GM21825 (cell line): ENCODE results near the gene PLAGL2.
"Not testable (repeated sequence)": the region's sequence is repeated elsewhere in the genome, so short reads cannot be mapped to it uniquely, and the experiment has no call there.

Source experiments
- ATAC-seq: cut with Tn5 transposase; IDR thresholded peaks from one replicate; pipeline ENCODE4 v1.9.1; 2021; ENCODE audit warnings: mild to moderate bottlenecking, moderate library complexity; ENCODE audit not compliant: unreplicated experiment

PLAGL2 gene

GRCh38 chr20:32204205-32205109, 3.1 kb downstream of the PLAGL2 start:
- no peak for ATAC-seq

GRCh38 chr20:32203356-32204204, 4.0 kb downstream of the PLAGL2 start:
- ATAC-seq = no peak

DNA sequence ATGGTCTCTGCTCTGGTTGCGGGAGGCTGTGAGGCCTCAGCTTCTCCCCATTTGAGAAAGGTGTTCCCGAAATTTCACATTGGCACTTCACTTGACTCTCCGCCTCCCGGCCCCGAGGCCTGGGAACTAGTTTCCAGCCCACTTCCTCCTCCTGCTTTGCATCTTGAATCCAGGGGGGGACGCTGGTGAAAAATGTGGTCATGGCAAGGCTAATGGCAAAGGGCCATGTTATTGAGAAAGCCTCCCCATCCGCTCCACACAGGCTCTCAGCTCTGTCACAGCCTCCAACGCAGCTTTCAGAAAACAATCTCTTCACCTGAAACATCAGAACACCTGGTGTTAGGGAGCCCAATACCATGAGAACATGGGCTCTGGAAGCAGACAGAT, 5.6 kb downstream of the PLAGL2 start:
- no peak for ATAC-seq

DNA sequence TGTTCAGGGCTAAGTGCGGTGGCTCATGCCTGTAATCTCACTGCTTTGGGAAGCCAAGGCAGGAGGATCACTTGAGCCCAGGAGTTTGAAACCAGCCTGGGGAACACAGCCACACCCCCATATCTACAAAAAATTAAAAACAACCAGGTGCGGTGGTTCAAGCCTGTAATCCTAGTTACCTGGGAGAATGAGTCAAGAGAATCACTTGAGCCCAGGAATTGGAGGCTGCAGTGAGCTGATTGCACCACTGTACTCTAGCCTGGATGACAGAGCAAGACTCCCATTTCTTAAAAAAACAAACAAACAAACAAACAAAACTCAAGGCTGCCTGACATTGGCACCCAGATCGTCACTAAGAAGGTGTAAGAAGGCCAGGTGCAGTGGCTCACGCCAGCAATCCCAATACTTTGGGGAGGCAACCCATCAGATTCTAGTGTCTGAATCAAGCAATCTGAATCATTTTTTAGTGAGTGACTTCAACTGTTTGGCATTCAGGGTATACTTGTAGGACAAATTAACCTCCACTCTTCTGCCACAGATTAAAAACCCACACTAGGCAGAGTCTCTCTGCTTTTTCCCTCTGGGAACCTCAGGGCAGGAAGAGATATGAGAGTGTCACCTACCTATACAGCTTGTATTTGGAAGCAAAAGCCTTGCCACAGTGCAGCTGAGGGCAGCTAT, 6.1 kb downstream of the PLAGL2 start:
- no peak for ATAC-seq

DNA sequence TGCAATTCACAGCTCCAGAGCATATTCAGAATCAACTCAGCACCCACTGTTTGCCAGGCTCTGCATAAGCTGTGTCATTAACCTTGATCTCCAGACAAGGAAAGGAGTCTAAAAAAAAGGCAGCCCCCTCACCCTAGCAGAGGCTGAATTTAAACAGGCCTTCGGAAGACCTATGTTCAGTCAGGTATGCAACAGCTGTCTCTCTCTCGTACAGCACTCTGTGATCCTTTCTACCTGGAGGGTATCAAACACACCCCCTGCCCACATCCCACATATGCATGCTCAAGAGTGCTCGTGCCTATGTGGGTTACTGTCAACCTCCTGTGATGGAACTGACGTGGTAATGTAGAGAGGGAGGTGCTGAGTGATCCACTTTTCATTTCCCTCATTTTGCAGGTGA, 8.5 kb downstream of the PLAGL2 start:
- no peak for ATAC-seq

- ATAC-seq = not testable (repeated sequence)
Observed at GRCh38 chr20:32197136-32197535, 10.4 kb downstream of the PLAGL2 start.

GRCh38 chr20:32196613-32197012, 10.9 kb downstream of the PLAGL2 start:
- ATAC-seq = not testable (repeated sequence)

DNA sequence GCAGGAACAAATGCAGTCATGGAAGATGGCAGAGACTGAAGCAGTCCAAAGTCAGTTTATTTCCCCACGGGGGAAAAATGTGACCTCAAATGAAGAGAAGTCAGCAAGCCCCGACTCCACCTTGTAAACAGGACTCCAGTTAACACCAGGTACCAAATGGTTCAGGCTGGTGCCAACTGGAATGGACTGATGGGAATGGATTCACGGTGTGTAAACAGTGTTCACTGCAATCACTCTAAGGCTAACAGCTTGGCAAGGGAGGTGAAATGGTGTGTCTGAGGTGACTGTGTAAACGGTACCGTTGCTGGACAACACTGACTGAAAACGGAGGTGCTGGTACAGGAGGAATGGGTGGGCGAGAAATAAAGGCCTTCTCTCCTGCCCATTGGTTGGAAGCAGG, 12.0 kb downstream of the PLAGL2 start:
- ATAC-seq = no peak

GRCh38 chr20:32193996-32194395, 13.5 kb downstream of the PLAGL2 start:
- no peak for ATAC-seq

- not testable (repeated sequence) for ATAC-seq
Observed at GRCh38 chr20:32193336-32193735, 14.2 kb downstream of the PLAGL2 start.

DNA sequence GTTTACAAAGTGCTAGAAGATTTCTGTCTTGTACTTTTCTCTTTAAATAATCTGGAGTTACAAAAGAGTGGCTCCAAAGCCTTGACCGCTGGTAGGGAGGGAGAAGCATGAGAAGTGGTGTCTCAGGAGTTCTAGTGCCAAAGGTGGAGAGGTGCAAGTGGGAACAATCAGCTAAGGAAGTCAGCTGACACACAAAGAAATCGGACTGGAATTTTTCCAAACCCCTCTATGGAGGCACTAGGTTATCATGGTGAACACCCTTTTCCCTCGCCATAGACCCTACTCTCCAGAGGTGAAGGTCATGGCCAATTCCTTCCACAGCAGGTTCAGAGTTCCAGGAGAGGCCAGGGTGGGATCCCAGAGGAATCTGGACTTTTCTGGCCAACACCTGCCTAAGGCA, 14.8 kb downstream of the PLAGL2 start:
- ATAC-seq = no peak

DNA sequence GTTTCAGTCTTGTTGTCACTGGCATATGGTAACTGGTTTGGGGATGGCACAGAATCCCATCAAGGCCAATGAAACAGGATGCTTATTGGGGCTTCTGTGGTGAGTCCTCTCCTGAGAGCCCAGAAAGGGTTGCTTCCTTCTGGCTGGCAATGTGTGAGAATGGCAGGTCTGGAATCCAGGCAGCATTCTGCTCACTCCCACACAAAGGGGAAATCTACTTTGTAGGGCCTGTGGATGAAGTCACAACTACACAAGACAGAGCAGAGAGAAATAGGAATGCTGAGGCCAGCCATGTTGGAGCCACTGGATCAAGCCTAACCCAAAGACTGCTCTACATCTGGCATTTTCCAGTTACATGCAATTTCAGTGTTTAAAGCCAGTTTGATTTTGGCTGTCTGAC, 15.7 kb downstream of the PLAGL2 start:
- ATAC-seq = no peak

DNA sequence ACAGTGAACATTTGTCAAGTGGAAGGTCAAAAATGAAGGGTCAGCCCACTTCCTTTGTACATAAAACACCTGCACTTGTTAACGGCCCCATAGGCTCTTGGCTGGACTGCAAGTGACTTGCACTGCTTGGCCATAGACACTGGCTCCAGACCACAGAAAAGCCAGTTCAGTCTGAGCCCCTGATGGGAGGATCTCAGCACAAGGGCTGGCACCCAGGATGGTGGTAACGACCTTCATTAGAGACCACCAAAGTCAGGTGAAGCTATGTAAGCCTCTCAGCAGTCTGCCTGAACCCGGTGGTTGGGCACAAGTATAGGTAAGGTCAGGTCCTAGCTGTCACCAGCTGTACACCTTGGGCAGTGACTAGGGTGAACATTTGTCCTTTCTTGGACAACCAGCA, 16.1 kb downstream of the PLAGL2 start:
- no peak for ATAC-seq

DNA sequence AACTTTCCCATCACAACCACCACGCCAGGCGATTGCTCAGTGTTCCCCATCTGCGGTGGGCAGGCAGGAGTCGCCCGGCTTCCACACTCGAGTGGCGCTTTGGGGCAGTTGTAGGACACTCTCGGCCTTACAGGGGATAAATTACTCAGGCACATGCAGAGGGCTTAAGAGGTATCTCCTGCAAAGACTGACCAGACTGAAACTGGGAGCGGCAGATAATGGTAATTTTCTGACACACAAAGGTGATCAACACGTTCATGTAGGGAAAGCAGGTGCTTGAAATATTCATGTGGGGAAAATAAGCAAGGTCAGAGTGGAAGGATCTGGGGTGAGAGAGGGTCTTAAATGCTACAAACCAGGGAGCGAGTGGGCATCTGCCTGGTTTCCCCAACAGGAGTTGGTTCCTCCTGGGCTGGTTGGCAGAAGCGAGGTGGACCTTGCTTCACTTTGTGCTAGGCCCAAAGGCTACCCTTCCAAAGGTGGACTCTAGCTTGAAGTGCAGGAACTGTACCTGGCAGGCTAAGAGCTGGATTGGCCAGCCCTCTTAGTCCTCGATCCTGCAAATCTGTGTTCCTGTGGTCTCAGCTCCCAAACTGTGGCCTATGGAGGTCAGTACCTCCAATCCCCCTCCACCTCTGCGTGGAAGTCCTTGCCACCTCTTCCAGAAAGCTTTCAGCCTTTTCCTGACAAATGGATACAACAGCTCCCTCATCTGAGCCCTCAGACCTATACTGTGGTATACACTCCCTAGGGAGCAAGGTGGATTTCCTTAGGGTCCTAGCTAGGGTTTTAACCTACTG, 16.7 kb downstream of the PLAGL2 start:
- ATAC-seq = no peak

DNA sequence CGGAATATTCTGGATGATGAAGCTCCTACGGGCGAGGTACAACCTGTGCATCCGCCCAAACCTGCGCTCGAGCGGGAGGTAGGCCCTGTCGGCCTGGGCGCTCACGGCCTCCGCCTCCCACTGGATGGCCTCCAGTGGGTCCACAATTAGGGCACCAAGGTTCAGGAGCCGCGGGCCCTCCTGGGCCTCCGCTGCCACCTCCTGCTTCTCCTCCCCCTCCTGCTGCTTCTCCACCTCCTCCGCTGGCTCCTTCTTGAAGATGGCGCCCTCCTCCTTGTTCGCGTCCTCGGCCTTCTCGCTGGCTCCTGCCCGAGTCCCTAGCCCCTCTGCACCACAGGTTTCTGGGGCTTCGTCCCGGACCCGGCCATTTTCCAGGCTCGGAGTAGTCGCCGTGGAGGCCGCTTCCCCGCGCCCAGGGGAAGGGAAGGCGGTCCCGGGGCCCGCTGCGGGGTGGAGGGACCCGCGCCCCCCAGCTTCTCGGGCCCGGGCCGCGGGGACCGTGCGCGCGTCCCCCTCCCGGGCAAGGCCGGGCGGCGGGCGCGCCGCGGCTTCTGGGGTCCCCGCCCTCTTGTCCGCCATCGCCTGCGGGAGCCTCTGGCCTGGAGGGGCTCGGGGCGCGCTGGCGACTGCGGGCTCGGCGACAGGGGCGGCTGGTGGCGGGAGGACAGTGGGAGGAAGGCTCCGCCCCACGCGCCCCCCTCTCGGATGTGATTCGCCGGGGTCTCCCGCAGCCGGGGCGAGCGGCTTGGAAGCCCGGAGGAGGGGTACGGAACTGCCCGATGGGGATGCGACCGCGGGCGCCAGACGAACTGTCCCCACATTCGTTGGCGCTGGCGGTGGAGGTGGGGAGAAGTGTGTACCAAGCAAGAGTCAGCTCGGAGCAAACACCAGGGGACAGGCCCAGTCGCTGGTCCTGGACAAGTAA, 17.6 kb downstream of the PLAGL2 start:
- no peak for ATAC-seq

DNA sequence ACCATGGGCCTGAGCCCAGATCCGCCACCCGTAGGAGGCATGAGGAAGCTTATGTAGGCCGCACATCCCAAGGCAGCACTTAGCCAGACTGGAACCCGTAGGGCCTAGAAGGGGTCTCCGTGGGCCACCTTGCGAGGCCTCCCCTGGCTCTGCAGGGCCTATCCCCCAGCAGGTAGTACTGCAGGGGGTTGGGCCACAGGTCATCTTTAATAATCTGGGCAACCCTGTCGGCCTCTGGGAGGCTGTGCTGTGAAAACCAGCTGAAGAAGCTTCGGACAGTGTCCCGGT, 18.5 kb downstream of the PLAGL2 start:
- ATAC-seq = no peak

GRCh38 chr20:32188376-32189122, 19.0 kb downstream of the PLAGL2 start:
- no peak for ATAC-seq

GRCh38 chr20:32186506-32186905, 21.0 kb downstream of the PLAGL2 start:
- no peak for ATAC-seq
